ENCODE measurements around the gene OR2M2.

Gene OR2M2

GRCh38 chr1:248174521-248174920 lies at the start of gene OR2M2:
OR2M2 (plus strand) TSS chr1:248174821; CDS start chr1:248179986, 5,165 bp downstream.
- no peak for DNase-seq

- DNase-seq = no peak
Measured at GRCh38 chr1:248127653-248128052, 47.0 kb upstream of the OR2M2 start.

- no peak for DNase-seq
Measured at GRCh38 chr1:248136811-248137210, 37.8 kb upstream of the OR2M2 start.

- no peak for DNase-seq
Measured at GRCh38 chr1:248140846-248141245, 33.8 kb upstream of the OR2M2 start.

- DNase-seq = no peak
Measured at GRCh38 chr1:248143311-248143710, 31.3 kb upstream of the OR2M2 start.

GRCh38 chr1:248144513-248145198 lies 30.0 kb upstream of the OR2M2 start, which contains the start of gene OR2M5:
OR2M5 (plus strand) TSS chr1:248145148; CDS start chr1:248145148, 0 bp downstream.
- DNase-seq = no peak

GRCh38 chr1:248152056-248152827 lies 22.4 kb upstream of the OR2M2 start:
- DNase-seq = no peak

- no peak for DNase-seq
Measured at GRCh38 chr1:248155927-248156326, 18.7 kb upstream of the OR2M2 start.

GRCh38 chr1:248158758-248159157 lies 15.9 kb upstream of the OR2M2 start:
- no peak for DNase-seq

GRCh38 chr1:248164031-248164430 lies 10.6 kb upstream of the OR2M2 start:
- DNase-seq = no peak

GRCh38 chr1:248165186-248165585 lies 9.4 kb upstream of the OR2M2 start:
- no peak for DNase-seq

- no peak for DNase-seq
Measured at GRCh38 chr1:248183996-248184395, 9.4 kb downstream of the OR2M2 start.

GRCh38 chr1:248187363-248187762 lies 12.7 kb downstream of the OR2M2 start:
- no peak for DNase-seq

- DNase-seq = no peak
Measured at GRCh38 chr1:248189026-248189425, 14.4 kb downstream of the OR2M2 start.

GRCh38 chr1:248194117-248194516 lies 19.5 kb downstream of the OR2M2 start:
- no peak for DNase-seq

GRCh38 chr1:248196965-248197364 lies 22.3 kb downstream of the OR2M2 start, which contains the start of gene OR2M3:
OR2M3 (plus strand) TSS chr1:248197265; CDS start chr1:248203068, 5,803 bp downstream.
- DNase-seq = no peak

GRCh38 chr1:248215880-248216279 lies 41.3 kb downstream of the OR2M2 start:
- no peak for DNase-seq

GRCh38 chr1:248225537-248225936 lies 50.9 kb downstream of the OR2M2 start:
- DNase-seq = no peak

- DNase-seq = no peak
Measured at GRCh38 chr1:248229360-248229908, 54.8 kb downstream of the OR2M2 start.

Measured in activated CD4-positive, CD25-positive, alpha-beta regulatory T cell treated with anti-CD3 and anti-CD28 coated beads, Interleukin-2, amount 50 U/mL, for 72 hours (primary cell).